ENCODE measurements around the gene GBP1. TPM values are rescaled to one million over a fixed set of nuclear protein-coding genes. Genes with fewer than 3 reads are reported as not detected.

Gene GBP1, protein sequence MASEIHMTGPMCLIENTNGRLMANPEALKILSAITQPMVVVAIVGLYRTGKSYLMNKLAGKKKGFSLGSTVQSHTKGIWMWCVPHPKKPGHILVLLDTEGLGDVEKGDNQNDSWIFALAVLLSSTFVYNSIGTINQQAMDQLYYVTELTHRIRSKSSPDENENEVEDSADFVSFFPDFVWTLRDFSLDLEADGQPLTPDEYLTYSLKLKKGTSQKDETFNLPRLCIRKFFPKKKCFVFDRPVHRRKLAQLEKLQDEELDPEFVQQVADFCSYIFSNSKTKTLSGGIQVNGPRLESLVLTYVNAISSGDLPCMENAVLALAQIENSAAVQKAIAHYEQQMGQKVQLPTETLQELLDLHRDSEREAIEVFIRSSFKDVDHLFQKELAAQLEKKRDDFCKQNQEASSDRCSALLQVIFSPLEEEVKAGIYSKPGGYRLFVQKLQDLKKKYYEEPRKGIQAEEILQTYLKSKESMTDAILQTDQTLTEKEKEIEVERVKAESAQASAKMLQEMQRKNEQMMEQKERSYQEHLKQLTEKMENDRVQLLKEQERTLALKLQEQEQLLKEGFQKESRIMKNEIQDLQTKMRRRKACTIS
- 0.22 TPM for polyA plus RNA-seq (2012; ENCODE audit: insufficient read depth, insufficient read length, low read depth)

DNA sequence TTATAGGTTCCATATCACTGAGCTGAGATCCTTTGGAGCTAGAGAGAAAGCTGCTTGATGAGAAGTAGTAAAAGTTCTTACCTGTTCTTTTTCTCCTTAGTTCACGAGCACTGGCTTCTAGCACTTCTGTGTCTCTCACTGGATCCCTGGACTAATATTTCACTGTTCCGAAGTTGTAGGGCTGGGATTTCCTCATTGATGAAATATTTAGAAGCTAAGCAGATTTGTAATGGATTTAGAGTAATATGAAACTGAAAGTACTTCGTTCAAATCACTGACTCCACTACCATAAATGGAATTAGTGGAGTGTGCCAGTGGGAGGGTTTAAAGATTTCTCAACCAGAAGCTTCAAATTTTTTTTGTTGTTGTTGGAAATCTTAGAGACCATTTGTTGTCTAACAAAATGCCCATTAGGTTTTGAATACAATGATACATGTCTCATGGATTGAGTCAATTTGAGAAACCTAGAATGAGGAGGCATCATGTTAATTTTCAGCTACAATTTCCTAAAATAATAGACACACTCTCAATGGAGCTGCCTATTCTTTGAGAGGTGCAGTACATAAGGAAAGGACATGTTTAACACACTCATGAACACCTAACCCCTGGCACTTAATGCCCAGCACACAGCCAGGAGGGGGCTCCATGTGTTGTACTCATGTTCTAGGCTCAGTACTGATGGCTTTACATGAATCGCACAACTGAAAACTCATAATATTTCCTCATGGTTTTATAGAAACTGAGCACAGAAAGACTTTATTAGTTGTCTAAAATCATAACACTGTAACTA, at the start of gene GBP1:
Gene GBP1 (minus strand): TSS at position 130 of the 790 bp plus-strand sequence. CDS start 1,974 bp downstream, outside the sequence.
- Histone ChIP-seq H3K4me1 (no peaks in the 10 kb centered on the region), H3K9me3 (no peaks in the 10 kb centered on the region), H3K27me3 (no peaks in the 10 kb centered on the region), H3K4me3 (ENCODE audit: low read depth, low read length) (no peak within 1 kb of the TSS), H3K36me3 (no peaks in the 10 kb centered on the region)
- TF ChIP-seq CTCF (IDR thresholded peaks at IDR 0.05; ENCODE audit: low read depth, low read length) = no peak
- DNase-seq = no peak

DNA sequence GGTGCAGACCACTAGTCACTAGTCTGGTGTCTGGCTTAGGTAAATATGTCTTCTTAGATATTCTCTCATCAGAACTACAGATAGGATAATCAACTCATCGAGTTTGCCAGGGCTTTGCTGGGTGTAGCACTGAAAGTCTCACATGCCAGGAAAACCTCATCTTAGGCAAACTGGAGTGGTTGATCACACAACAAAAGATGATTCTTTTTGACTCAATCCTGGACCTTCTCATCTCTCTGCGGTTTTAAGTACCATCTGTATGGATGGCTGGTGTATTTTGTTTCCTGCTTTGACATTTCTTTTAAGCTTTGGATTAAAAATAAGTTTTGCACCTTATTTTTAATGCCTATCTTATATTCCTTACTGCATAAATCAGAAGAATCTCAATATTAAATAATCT, 49.7 kb upstream of the GBP1 start:
- no peak for DNase-seq
- H3K4me1 ChIP-seq = no peaks in the 10 kb centered on the region
- TF ChIP-seq CTCF (IDR thresholded peaks at IDR 0.05; ENCODE audit: low read depth, low read length) = no peak
- no peak overlapping the region for H3K4me3 ChIP-seq (ENCODE audit: low read depth, low read length)
- H3K27me3 ChIP-seq = no peaks in the 10 kb centered on the region
- H3K9me3 ChIP-seq = no peaks in the 10 kb centered on the region
- no peaks in the 10 kb centered on the region for H3K36me3 ChIP-seq

DNA sequence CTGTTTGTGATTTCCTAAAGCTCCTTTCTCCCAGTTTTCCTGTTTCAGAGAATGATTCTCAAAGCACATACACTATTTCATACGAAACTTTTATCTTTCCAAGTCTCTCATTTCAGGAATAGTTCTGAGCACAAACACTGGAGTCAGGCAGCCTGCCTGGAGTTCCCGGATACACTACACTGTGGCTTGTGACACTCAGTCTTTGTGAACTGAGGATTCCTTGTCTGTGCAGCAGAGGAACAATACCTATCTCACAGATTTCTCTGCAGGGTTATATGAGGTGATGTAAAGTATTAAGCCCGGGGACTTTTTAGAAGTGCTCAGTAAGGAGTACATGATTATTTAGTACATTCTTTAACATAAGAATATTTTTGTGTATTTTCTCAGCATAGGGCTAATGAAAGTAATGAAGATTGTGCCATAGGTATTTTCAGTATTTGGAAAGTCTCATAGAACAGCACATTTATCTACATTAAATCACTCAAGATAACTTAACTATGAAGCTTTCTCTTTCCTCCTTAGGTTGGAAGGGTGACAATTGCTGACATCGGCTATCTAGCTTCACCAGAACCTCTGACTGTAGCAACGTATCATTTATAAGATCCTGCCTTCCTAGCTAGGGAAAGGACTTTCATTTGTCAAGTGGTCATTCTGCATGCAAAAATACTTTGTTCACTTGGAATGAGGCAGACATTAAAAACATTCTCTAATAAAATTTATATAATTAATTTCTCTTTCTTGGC, 48.0 kb upstream of the GBP1 start:
- no peak overlapping the region for H3K4me3 ChIP-seq (ENCODE audit: low read depth, low read length)
- no peak for TF ChIP-seq CTCF (IDR thresholded peaks at IDR 0.05; ENCODE audit: low read depth, low read length)
- H3K9me3 ChIP-seq = no peaks in the 10 kb centered on the region
- H3K27me3 ChIP-seq = no peaks in the 10 kb centered on the region
- H3K36me3 ChIP-seq = no peaks in the 10 kb centered on the region
- H3K4me1 ChIP-seq = no peaks in the 10 kb centered on the region
- no peak for DNase-seq

DNA sequence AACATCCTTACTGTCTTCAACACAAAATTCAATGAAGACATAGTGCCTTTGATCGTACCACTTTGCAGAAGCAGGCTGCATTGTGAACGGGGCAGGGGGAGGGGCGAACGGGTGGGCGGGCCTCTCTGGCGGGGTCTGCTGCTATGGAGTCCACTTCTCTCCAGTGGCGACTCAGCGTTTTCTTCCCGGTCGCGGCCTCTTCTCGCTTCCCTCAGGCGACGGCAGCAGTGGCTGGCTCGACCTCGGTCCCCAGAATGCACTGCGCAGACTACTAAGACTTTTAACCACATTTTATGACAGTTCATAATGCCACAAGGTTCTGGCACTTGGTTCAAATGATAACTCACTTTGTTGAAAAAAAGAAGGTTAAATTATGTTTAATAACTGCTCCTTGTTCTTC, 39.7 kb upstream of the GBP1 start:
- H3K4me3 ChIP-seq (ENCODE audit: low read depth, low read length) = no peak overlapping the region
- no peaks in the 10 kb centered on the region for H3K27me3 ChIP-seq
- H3K36me3 ChIP-seq = no peaks in the 10 kb centered on the region
- TF ChIP-seq CTCF (IDR thresholded peaks at IDR 0.05; ENCODE audit: low read depth, low read length) = no peak
- no peaks in the 10 kb centered on the region for H3K4me1 ChIP-seq
- no peak for DNase-seq
- H3K9me3 ChIP-seq = no peaks in the 10 kb centered on the region

- Histone ChIP-seq H3K9me3 (no peaks in the 10 kb centered on the region), H3K4me3 (ENCODE audit: low read depth, low read length) (no peak overlapping the region), H3K36me3 (no peaks in the 10 kb centered on the region), H3K4me1 (no peaks in the 10 kb centered on the region), H3K27me3 (no peaks in the 10 kb centered on the region)
- DNase-seq = no peak
- no peak for TF ChIP-seq CTCF (IDR thresholded peaks at IDR 0.05; ENCODE audit: low read depth, low read length)
Observed at GRCh38 chr1:89104147-89104546, 39.1 kb upstream of the GBP1 start.

All from BE2C (cell line).